ENCODE measurements around the gene TFDP1.

Gene TFDP1

GRCh38 chr13:113599391-113599790 is 14.8 kb downstream of the TFDP1 start:
- no peak for DNase-seq

- no peak for DNase-seq
Observed at GRCh38 chr13:113601166-113602070, 16.9 kb downstream of the TFDP1 start.

GRCh38 chr13:113602291-113602988 is 17.9 kb downstream of the TFDP1 start:
- no peak for DNase-seq

- no peak for DNase-seq
Observed at GRCh38 chr13:113603116-113603710, 18.7 kb downstream of the TFDP1 start.

- DNase-seq, result no peak
Observed at GRCh38 chr13:113604186-113604585, 19.6 kb downstream of the TFDP1 start.

- DNase-seq, result no peak
Observed at GRCh38 chr13:113605461-113605860, 20.9 kb downstream of the TFDP1 start.

GRCh38 chr13:113605866-113606438 is 21.4 kb downstream of the TFDP1 start:
- DNase-seq, result no peak

- no peak for DNase-seq
Observed at GRCh38 chr13:113607056-113607888, 22.7 kb downstream of the TFDP1 start.

GRCh38 chr13:113607889-113608635 is 23.5 kb downstream of the TFDP1 start:
- no peak for DNase-seq

GRCh38 chr13:113608967-113609533 is 24.5 kb downstream of the TFDP1 start:
- no peak for DNase-seq

GRCh38 chr13:113609616-113610015 is 25.1 kb downstream of the TFDP1 start:
- no peak for DNase-seq

- DNase-seq, result no peak
Observed at GRCh38 chr13:113610266-113610665, 25.7 kb downstream of the TFDP1 start.

GRCh38 chr13:113611996-113612395 is 27.4 kb downstream of the TFDP1 start:
- no peak for DNase-seq

- DNase-seq, result no peak
Observed at GRCh38 chr13:113612607-113613006, 28.1 kb downstream of the TFDP1 start.

- DNase-seq, result no peak
Observed at GRCh38 chr13:113613789-113614379, 29.3 kb downstream of the TFDP1 start.

GRCh38 chr13:113616281-113616906 is 31.8 kb downstream of the TFDP1 start:
- DNase-seq, result no peak

- no peak for DNase-seq
Observed at GRCh38 chr13:113616991-113617749, 32.6 kb downstream of the TFDP1 start.

- DNase-seq, result no peak
Observed at GRCh38 chr13:113617961-113618360, 33.4 kb downstream of the TFDP1 start.

- no peak for DNase-seq
Observed at GRCh38 chr13:113618455-113618854, 33.9 kb downstream of the TFDP1 start.

Data from stimulated activated CD4-positive, alpha-beta T cell treated with anti-CD3 and anti-CD28 coated beads, Interleukin-2, amount 100 ng/mL, for 24 hours (primary cell).